SU-DHL-6 (cell line): Measurements from ENCODE around the gene ATXN1L.

Experiments used
- CTCF ChIP-seq: fragments of 200-600 bp; sonication (generic); IDR thresholded peaks from one replicate; pipeline ENCODE4 v1.5.1; 2017; ENCODE audit warnings: antibody characterized with exemption, mild to moderate bottlenecking, low read length, moderate library complexity; ENCODE audit not compliant: insufficient read depth, poor library complexity, severe bottlenecking
- EZH2phosphoT487 ChIP-seq: fragments of 200-600 bp; sonication (generic), shearing (Covaris generic); conservative IDR thresholded peaks from 2 replicates; pipeline ENCODE4 v1.6.1; 2018; ENCODE audit warnings: mild to moderate bottlenecking, antibody characterized with exemption, low read length, moderate library complexity, mixed read lengths

- no peak for TF ChIP-seq CTCF
- no peak for TF ChIP-seq EZH2phosphoT487
Measured at GRCh38 chr16:71895679-71896365, 50.0 kb downstream of the ATXN1L start.
